ENCODE measurements around the gene ASPM. TPM values are rescaled to one million over a fixed set of nuclear protein-coding genes. Genes with fewer than 3 reads are reported as not detected.

The ASPM gene
- total and polyA plus RNA-seq, 2 of the 4 experiments (the other 2 are of a cell fraction), result 7.1 to 27.8 TPM

- DNase-seq (no peak), ATAC-seq (ENCODE audit: low read depth) (no peak)
- Histone ChIP-seq H3K56ac (ENCODE audit: extremely low read depth, insufficient read depth, low read length) (no peak overlapping the region), H3K14ac (replicated peaks; ENCODE audit: low read depth, low read length) (no peak overlapping the region), H3K4me1 (ENCODE audit: control insufficient read depth, insufficient read depth, low read length) (no peaks in the 10 kb centered on the region), H3K18ac (ENCODE audit: low read depth, low read length) (no peak overlapping the region), H2BK15ac (ENCODE audit: low read depth, low read length) (no peak overlapping the region), H4K20me1 (ENCODE audit: insufficient read depth, low read length) (no peaks in the 10 kb centered on the region), H4K8ac (ENCODE audit: low read depth in 2 of 2, low read length in 2 of 2) (no peak overlapping the region), H3K9me1 (ENCODE audit: insufficient read depth, low read length) (no peaks in the 10 kb centered on the region), H3K27ac (ENCODE audit: insufficient read depth, low read length) (no peak overlapping the region), H4K91ac (ENCODE audit: insufficient read depth, low read depth, low read length) (no peak overlapping the region), H2BK120ac (ENCODE audit: low read depth, low read length) (no peak overlapping the region), H3K79me1 (ENCODE audit: low read depth in 1 of 2, low read length in 2 of 2) (no peaks in the 10 kb centered on the region), H3K9me3 (ENCODE audit: control insufficient read depth, insufficient read depth, low read length) (no peaks in the 10 kb centered on the region), H3K9ac (ENCODE audit: low read depth, low read length) (no peak overlapping the region), H2AK5ac (ENCODE audit: low read depth, low read length) (no peak overlapping the region), H2BK20ac (ENCODE audit: low read depth, low read length) (no peak overlapping the region), H3K23ac (ENCODE audit: low read depth, low read length) (no peak overlapping the region), H2AK9ac (replicated peaks; ENCODE audit: low read depth, low read length, poor library complexity) (no peak overlapping the region), H2BK5ac (ENCODE audit: low read depth, low read length, poor library complexity, severe bottlenecking) (no peak overlapping the region), H2AFZ (replicated peaks; ENCODE audit: low read length, poor library complexity) (no peak overlapping the region), H3K36me3 (ENCODE audit: control insufficient read depth, insufficient read depth, low read length) (no peaks in the 10 kb centered on the region), H3K4ac (ENCODE audit: low read depth, low read length) (no peak overlapping the region), H4K5ac (ENCODE audit: low read depth, low read length) (no peak overlapping the region), H3K4me3 (ENCODE audit: insufficient read depth, low read depth, low read length) (no peak overlapping the region), H3K4me2 (ENCODE audit: low read depth, low read length) (no peak overlapping the region), H3K27me3 (ENCODE audit: control insufficient read depth, insufficient read depth, low read length) (no peaks in the 10 kb centered on the region)
- in situ Hi-C loops (cut with MboI; ENCODE audit: low sequenced_read_pairs), result no loop called here
- TF ChIP-seq SMC3 (IDR thresholded peaks at IDR 0.05; ENCODE audit: low read depth, low read length), result no peak
- no peak for TF ChIP-seq MAZ (IDR thresholded peaks at IDR 0.05; ENCODE audit: borderline replicate concordance, low read depth, low read length)
- no peak for TF ChIP-seq RAD21 (IDR thresholded peaks at IDR 0.05; ENCODE audit: low read length)
- no peak for TF ChIP-seq ELK1 (IDR thresholded peaks at IDR 0.05; ENCODE audit: borderline replicate concordance, low read depth, low read length)
- TF ChIP-seq FOS (IDR thresholded peaks at IDR 0.05; ENCODE audit: low read depth, low read length), result no peak
- TF ChIP-seq RFX5 (IDR thresholded peaks at IDR 0.05; ENCODE audit: low read depth, low read length), result no peak
- no peak for TF ChIP-seq CHD1 (IDR thresholded peaks at IDR 0.05; ENCODE audit: low read depth, low read length)
- TF ChIP-seq MXI1 (IDR thresholded peaks at IDR 0.05; ENCODE audit: borderline replicate concordance, low read depth, low read length), result no peak
- TF ChIP-seq BHLHE40 (IDR thresholded peaks at IDR 0.05; ENCODE audit: low read depth, low read length), result no peak
- no peak for TF ChIP-seq RCOR1 (IDR thresholded peaks at IDR 0.05; ENCODE audit: insufficient replicate concordance, low read length)
- no peak for TF ChIP-seq POLR2A (IDR thresholded peaks at IDR 0.05; ENCODE audit: low read depth, low read length)
- no peak for TF ChIP-seq CEBPB (IDR thresholded peaks at IDR 0.05; ENCODE audit: low read depth, low read length)
- no peak for TF ChIP-seq NFE2L2 (IDR thresholded peaks at IDR 0.05; ENCODE audit: low read depth, low read length)
- no peak for TF ChIP-seq CTCF (conservative IDR thresholded peaks at IDR 0.05; ENCODE audit: low read depth, low read length)
- TF ChIP-seq USF2 (IDR thresholded peaks at IDR 0.05; ENCODE audit: low read depth, low read length), result no peak
- no peak for TF ChIP-seq MAFK (IDR thresholded peaks at IDR 0.05; ENCODE audit: low read depth, low read length)
- CTCF ChIA-PET, result interaction anchor here (0.6 kb wide), 1 partner anchor 195 kb away, joined by 3 read pairs; no protein-coding TSS in a partner anchor
- intact Hi-C loops (cut with micrococcal nuclease), result no loop called here
- no CpG with 5 or more reads among the region's 1 CpG for WGBS, 2 experiments (ENCODE audit: extremely low coverage in 2 of 2, insufficient read length in 1 of 2)
- BruUV-seq (replicated peaks), result no TSS peak
- dilution Hi-C loops (cut with HindIII; ENCODE audit: low sequenced_read_pairs, unreplicated experiment), result no loop called here
- POLR2A ChIA-PET (ENCODE audit: unreplicated experiment), result no interaction called here
Measured at GRCh38 chr1:197151185-197151584, 4.7 kb upstream of the ASPM start.

Measured in IMR-90 (cell line).